Adipocyte (in vitro differentiated cells): ENCODE results near the gene ASIC1.
A peak's percentile ranks its signal among the peaks of the same experiment; 100 is the strongest.

Experiments used
- DNase-seq: peaks from one replicate; pipeline ENCODE4 v3.0.0-alpha.2; 2015; ENCODE audit warnings: low read depth
- H3K27me3 ChIP-seq: replicated peaks from 2 replicates; pipeline ENCODE4 v1.7.0; 2013; ENCODE audit warnings: mild to moderate bottlenecking, low read length, moderate library complexity; ENCODE audit not compliant: control insufficient read depth, insufficient read depth
- H3K36me3 ChIP-seq: 2 replicates; pipeline ENCODE4 v1.7.0; 2013; ENCODE audit warnings: low read length, mild to moderate bottlenecking, moderate library complexity; ENCODE audit not compliant: control insufficient read depth, insufficient read depth, severe bottlenecking
- H3K4me1 ChIP-seq: 2 replicates; pipeline ENCODE4 v1.7.0; 2013; ENCODE audit warnings: mild to moderate bottlenecking, low read length, moderate library complexity; ENCODE audit not compliant: control insufficient read depth, insufficient read depth
- H3K4me3 ChIP-seq: 2 replicates; pipeline ENCODE4 v1.7.0; 2013; ENCODE audit warnings: mild to moderate bottlenecking, low read length, moderate library complexity
- H3K9ac ChIP-seq: 2 replicates; pipeline ENCODE4 v1.7.0; 2013; ENCODE audit warnings: mild to moderate bottlenecking, low read length, moderate library complexity
- H3K9me3 ChIP-seq: 2 replicates; pipeline ENCODE4 v1.7.0; 2013; ENCODE audit warnings: mild to moderate bottlenecking, low read length, moderate library complexity; ENCODE audit not compliant: control insufficient read depth

ASIC1 gene

GRCh38 chr12:50102131-50102531, 44.7 kb downstream of the ASIC1 start:
- H3K4me3 ChIP-seq, result no peak overlapping the region
- no peak for DNase-seq
- H3K9ac ChIP-seq, result peak overlapping the region; percentile 92
- peaks cover 39% of the 10 kb centered on the region for H3K36me3 ChIP-seq
- H3K4me1 ChIP-seq, result peaks cover 45% of the 10 kb centered on the region
- H3K27me3 ChIP-seq, result no peaks in the 10 kb centered on the region
- no peaks in the 10 kb centered on the region for H3K9me3 ChIP-seq

GRCh38 chr12:50102646-50103309, 45.4 kb downstream of the ASIC1 start:
- Histone ChIP-seq H3K27me3 (no peaks in the 10 kb centered on the region), H3K36me3 (peaks cover 39% of the 10 kb centered on the region), H3K4me1 (peaks cover 51% of the 10 kb centered on the region), H3K9me3 (no peaks in the 10 kb centered on the region), H3K9ac (peak overlapping the region; percentile 92), H3K4me3 (no peak overlapping the region)
- no peak for DNase-seq

GRCh38 chr12:50103351-50103750, 46.0 kb downstream of the ASIC1 start:
- peaks cover 54% of the 10 kb centered on the region for H3K4me1 ChIP-seq
- no peak overlapping the region for H3K4me3 ChIP-seq
- peaks cover 39% of the 10 kb centered on the region for H3K36me3 ChIP-seq
- H3K27me3 ChIP-seq, result no peaks in the 10 kb centered on the region
- no peak for DNase-seq
- peak overlapping the region; percentile 92 for H3K9ac ChIP-seq
- H3K9me3 ChIP-seq, result no peaks in the 10 kb centered on the region

GRCh38 chr12:50103767-50104321, 46.4 kb downstream of the ASIC1 start, which contains the start of gene GPD1:
GPD1 (plus strand) TSS chr12:50104008; CDS start chr12:50104051, 43 bp downstream.
- Histone ChIP-seq H3K9ac (peak within 1 kb of the TSS; percentile 92), H3K9me3 (no peaks in the 10 kb centered on the region), H3K4me3 (peak within 1 kb of the TSS; percentile 83), H3K4me1 (peaks cover 54% of the 10 kb centered on the region), H3K27me3 (no peaks in the 10 kb centered on the region), H3K36me3 (peaks cover 38% of the 10 kb centered on the region)
- DNase-seq, result peak; percentile 60

GRCh38 chr12:50104417-50105366, 47.3 kb downstream of the ASIC1 start:
- Histone ChIP-seq H3K9ac (peak overlapping the region; percentile 92), H3K36me3 (peaks cover 33% of the 10 kb centered on the region), H3K4me1 (peaks cover 52% of the 10 kb centered on the region), H3K4me3 (peak overlapping the region; percentile 83), H3K9me3 (no peaks in the 10 kb centered on the region), H3K27me3 (no peaks in the 10 kb centered on the region)
- DNase-seq, result no peak

GRCh38 chr12:50105913-50106450, 48.6 kb downstream of the ASIC1 start:
- Histone ChIP-seq H3K27me3 (no peaks in the 10 kb centered on the region), H3K4me3 (peak overlapping the region; percentile 83), H3K9me3 (no peaks in the 10 kb centered on the region), H3K36me3 (peaks cover 28% of the 10 kb centered on the region), H3K9ac (peak overlapping the region; percentile 92), H3K4me1 (peaks cover 61% of the 10 kb centered on the region)
- DNase-seq, result no peak

- H3K9ac ChIP-seq, result peak overlapping the region; percentile 92
Measured at GRCh38 chr12:50106907-50107306, 49.5 kb downstream of the ASIC1 start.

GRCh38 chr12:50107416-50108268, 50.2 kb downstream of the ASIC1 start:
- peak overlapping the region; percentile 83 for H3K4me3 ChIP-seq
- no peaks in the 10 kb centered on the region for H3K9me3 ChIP-seq
- peaks cover 28% of the 10 kb centered on the region for H3K36me3 ChIP-seq
- H3K27me3 ChIP-seq, result no peaks in the 10 kb centered on the region
- DNase-seq, result no peak
- peak overlapping the region; percentile 92 for H3K9ac ChIP-seq
- peaks cover 53% of the 10 kb centered on the region for H3K4me1 ChIP-seq

More at GRCh38 chr12:50106907-50107306, 49.5 kb downstream of the ASIC1 start:
- H3K9me3 ChIP-seq, result no peaks in the 10 kb centered on the region
- peak overlapping the region; percentile 83 for H3K4me3 ChIP-seq
- DNase-seq, result no peak
- no peaks in the 10 kb centered on the region for H3K27me3 ChIP-seq
- H3K4me1 ChIP-seq, result peaks cover 61% of the 10 kb centered on the region
- H3K36me3 ChIP-seq, result peaks cover 28% of the 10 kb centered on the region

- H3K9me3 ChIP-seq, result no peaks in the 10 kb centered on the region
- H3K4me3 ChIP-seq, result no peak overlapping the region
- H3K36me3 ChIP-seq, result peaks cover 28% of the 10 kb centered on the region
- DNase-seq, result no peak
- peaks cover 43% of the 10 kb centered on the region for H3K4me1 ChIP-seq
- peak overlapping the region; percentile 85 for H3K9ac ChIP-seq
- no peaks in the 10 kb centered on the region for H3K27me3 ChIP-seq
Measured at GRCh38 chr12:50109319-50109718, 51.9 kb downstream of the ASIC1 start.

GRCh38 chr12:50110127-50110761, 52.8 kb downstream of the ASIC1 start:
- DNase-seq, result no peak
- Histone ChIP-seq H3K4me3 (peak overlapping the region; percentile 52), H3K9ac (peak overlapping the region; percentile 85), H3K27me3 (no peaks in the 10 kb centered on the region), H3K9me3 (no peaks in the 10 kb centered on the region), H3K4me1 (peaks cover 43% of the 10 kb centered on the region), H3K36me3 (peaks cover 28% of the 10 kb centered on the region)
